Tongue (tissue), 2 donors: ENCODE results near the gene RALGDS. TPM values are rescaled to one million over a fixed set of nuclear protein-coding genes. Genes with fewer than 3 reads are reported as not detected.

Source experiments
- DNase-seq: peaks from one replicate; pipeline ENCODE4 v3.0.0-alpha.2; 2015
- total RNA-seq: library from RNA; depleted of rRNA; stranded (reverse); fragments of >200 nt; gene quantifications from one replicate; pipeline ENCODE4 v1.2.3, GENCODE V29; 2014

The RALGDS gene
- total RNA-seq, 1 donor from 2014 or later: 56.0 TPM

GRCh38 chr9:133151041-133151440 lies 30.0 kb upstream of the RALGDS start:
- no peak for DNase-seq

DNA sequence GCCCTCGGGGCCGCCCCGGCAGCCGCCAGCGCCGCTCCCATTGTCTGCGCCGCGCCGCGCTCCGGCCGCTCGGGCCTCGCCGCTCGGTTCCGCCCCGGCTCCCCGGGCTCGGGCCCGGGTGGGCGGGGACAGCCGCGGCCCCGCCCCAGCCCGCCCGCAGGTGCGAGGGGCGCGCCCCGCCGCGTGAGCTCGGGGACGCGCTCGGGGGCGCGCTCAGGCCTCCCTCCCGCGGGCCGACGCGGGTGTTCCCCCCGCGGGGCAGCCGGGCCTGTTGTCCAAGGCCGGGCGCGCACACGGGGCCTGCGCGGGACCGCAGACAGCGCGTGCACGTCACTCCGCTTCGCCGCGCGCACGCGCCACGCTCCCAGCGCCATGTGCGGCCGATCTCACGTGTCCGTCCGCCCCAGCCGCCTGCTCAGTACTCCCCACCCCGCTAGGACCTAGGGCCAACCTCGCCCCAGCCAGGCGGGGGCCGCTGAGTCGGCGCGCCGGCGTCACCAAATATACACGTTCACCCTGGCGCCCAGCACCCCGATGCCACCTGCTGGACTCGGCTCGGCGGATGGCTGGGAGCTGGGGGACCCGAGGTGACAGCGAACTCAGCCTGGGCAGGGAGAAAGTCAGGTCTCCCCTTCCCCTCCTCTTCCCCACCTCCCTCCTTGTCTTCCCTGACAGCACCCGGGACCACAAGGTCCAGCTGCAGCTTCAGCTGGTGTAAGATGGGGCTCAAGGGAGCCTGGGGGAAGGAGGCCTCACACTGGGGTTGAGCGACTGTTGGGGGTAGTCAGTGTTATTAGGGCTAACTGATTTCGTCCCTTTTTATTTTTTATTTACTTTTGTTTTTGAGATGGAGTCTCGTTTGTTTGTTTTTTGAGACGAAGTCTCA lies 28.3 kb upstream of the RALGDS start:
- peak; percentile 93 for DNase-seq

GRCh38 chr9:133148199-133149129 lies 27.4 kb upstream of the RALGDS start:
- DNase-seq: peak; percentile 56

DNA sequence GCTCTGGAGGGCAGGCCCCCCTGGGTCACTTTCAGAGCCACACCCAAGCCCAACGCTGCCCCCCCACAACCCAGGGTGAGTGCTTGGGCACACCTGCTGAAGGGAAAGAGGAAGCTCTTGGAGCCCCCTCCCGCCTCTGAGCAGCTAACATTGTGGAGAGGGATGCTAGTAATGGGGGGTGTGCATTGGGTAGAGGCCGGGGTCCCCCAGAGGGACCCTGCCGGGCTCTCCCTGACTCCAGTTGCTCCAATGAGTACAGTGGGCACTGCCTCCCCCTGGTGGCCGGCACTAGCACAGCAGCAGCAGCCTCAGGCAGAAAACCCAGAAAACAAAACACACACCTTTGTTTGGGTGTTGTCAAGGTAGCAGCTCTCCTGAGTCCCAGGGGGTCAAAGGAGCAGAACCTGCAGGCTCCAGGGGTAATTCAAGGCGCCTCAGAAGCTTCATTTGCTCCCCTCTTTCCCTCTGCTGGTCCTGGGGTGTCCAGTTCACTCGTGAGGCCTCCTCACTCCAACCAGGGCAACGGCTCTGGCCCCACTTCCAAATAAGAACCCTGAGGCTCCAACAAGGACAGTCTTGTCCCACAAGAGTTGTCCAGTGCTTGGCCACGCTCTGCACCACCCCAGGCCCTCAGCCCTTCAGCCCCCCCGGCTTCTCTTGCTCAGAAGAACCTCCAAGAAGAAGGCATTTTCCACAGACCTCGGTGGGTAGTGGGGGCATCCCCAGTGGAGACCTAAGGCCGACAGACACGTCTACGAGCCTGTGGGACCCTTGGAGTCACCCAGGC lies 26.6 kb upstream of the RALGDS start:
- peak; percentile 83 for DNase-seq

GRCh38 chr9:133146746-133147411 lies 25.8 kb upstream of the RALGDS start:
- DNase-seq: no peak

GRCh38 chr9:133144904-133145851 lies 24.1 kb upstream of the RALGDS start:
- no peak for DNase-seq

DNA sequence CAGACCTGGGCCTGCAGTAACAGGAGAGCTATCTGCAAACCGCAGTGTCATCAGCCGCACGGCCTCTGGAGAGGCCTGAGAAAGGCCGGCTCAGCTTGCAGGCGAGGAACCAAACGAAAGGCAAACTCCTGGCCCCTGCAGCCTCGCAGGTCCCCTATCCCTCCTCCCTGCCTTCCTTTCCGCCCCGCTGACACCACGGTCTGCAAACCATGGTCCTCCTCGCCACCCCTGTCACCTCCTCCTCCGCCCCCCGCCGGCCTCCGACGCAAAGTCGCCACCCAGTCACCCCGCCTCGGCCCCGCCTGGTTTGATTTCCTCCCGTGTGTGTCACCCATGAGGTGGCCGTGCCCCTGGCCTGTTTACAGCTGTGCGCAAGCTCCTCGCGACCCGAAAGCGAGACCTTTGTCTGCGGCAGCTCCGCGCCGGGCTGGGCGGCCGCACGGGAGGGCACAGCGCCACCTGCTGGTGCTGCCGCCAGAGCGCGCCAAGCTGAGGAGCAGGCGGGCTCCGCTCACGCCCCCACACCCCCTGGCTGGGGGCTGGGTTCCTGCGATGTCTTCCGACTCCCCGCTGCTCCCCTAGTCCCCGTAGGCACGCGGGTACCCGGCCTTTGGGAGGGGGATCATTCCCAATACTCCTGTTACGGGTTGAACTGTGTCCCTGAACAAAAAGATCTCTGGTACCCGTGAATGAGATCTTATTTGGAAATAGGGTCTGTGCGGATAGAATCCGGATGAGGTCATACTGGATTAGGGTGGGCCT lies 23.3 kb upstream of the RALGDS start:
- DNase-seq: peak; percentile 83

- no peak for DNase-seq
Measured at GRCh38 chr9:133143639-133144141, 22.6 kb upstream of the RALGDS start.

DNA sequence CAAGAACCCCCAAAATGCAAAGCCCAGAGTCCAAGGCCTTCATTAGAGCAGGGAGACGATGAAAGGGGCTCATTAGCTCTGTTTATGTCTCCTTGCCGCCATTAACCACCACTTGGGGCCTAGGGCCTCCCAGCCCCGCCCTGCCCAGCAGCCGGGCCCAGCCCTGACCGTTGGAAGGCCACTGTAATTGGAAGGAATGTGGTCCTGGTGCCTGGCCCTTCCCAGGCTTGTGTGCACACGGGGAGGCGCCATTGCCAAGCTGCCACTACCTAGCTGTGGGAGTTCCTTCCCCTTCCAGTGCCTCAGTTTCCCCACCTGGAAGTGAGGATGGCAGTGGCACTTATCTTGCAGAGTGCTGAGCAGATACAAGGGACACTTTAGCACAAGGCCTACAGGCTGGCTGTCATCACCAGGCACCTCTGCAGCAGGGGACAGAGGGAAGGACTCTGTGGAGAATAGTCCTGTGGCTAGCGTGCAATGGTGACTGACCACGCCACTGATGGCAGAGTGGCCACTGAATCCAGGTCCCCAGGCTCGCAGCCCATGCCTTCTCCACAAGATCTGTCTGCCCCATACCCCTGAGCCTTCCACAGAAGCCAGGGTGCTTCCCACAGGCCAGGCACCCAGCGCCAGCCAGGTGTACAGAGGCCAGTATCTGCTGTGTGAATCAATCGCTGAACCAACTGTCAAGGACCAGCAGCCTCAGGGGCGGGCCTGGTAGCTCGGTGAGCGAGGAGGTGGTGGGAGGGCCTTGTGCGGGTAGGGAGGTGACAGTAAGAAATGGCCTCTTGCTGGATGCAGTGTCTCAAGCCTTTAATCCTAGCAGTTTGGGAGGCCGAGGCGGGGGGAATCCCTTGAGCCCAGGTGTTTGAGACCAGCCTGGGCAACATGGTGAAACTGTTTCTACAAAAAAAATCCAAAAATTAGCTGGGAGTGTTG lies 21.9 kb upstream of the RALGDS start:
- DNase-seq: no peak

DNA sequence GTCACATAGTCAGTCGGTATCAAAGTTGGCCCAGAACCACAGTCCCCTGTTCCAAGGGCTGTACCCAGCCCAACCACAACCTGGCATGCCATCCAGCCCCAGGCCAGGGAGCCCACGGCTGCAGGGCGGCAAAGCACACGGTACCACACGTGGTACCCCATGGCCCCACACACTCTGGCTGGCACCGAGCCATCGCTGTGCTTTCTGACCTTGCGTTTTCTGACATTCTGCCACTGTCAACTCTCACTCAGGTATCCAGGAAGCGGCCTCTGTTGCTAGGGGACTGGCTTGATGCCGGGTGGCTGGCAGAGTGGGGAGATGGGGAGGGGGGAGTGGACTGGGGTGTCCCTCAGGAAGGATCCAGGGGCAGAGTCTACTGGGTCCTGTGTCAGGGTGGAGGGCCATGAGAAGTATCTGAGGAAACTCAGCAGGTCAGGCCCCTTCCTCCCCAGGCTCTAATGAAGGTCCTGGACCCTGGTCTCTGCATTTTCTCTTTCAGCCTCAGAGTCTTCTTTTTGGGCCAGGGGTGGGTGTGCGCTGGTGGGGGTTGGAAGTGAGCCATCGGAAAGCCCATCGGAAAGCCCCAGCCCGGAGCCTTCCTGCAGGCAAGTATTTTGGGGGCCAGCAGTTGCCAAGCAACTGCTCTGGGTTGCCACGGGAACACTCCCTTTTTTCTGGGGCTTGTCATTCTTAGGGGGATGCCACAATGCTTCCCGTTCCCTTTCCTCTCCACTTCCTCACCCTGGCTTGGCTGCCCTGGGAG lies 21.0 kb upstream of the RALGDS start:
- DNase-seq: no peak

DNA sequence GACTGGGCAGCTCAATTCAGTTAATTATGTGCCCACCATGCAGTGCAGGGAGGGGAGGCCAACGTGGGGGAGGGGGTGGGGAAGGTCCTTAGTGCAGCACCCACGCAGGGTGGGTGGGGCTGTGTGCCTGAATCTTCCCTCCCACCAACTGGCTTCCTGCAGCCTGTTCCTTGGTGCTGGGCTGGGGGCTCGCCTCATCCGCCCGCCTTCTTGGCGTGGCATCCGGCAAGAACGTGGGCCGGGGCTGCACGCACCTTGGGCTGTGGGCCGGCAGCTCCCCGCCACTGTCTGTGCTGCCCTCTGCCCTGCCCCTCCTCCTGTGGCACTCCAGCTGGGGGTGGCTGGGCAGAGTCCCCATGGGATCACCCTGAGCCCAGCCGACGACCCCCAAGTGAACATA lies 19.6 kb upstream of the RALGDS start:
- DNase-seq: no peak

GRCh38 chr9:133140174-133140505 lies 19.1 kb upstream of the RALGDS start:
- no peak for DNase-seq

DNA sequence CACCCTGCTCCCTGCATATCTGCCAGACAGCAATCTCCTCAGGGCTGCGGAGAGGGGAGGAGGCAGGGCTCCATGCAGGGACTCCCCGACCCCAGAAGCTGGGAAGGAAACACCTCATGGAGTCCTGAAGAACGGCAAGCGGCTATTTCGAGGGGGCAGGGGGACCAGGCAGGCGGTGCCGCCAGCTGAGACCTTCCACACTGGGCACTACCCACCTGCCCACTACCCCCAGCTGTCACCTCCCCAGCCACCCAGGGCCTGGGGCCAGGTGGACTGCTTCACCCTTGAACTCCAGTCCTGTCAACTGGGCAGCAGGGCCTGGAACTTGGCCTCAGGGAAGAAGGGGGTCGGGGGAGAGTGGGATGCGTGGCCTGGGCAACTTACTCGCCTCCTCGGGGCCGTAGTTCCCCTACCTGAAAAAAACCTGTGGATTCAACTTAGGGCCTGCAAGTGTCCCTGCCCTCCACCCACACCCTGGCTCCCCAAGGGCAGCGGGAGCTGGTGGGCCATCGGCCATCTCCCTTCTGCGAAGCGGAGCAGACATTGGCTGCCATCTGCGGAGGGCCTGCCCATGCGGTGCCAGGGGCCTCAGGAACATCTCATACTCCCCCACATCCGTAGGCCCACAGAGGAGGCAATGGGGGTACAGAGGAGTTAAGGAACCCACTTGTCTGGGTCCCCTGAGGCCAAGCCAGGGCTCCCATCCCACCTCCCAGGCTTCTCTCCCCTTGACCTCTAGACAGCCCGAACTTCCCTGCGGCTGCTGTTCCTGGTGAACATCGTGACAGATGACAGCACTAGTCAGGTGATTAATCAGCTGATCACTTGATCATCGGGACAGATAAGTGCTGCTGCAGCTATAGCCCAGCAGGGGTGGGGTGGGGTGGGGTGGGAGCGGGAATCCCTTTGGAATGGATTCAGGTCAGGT lies 18.5 kb upstream of the RALGDS start:
- no peak for DNase-seq

GRCh38 chr9:133137451-133138231 lies 16.6 kb upstream of the RALGDS start:
- DNase-seq: no peak

GRCh38 chr9:133135146-133135745 lies 14.2 kb upstream of the RALGDS start:
- peak; percentile 74 for DNase-seq
